C4-2B (cell line): ENCODE measurements around the gene NDC1.
A peak's percentile ranks its signal among the peaks of the same experiment; 100 is the strongest.
"Not testable (repeated sequence)": the region's sequence is repeated elsewhere in the genome, so short reads cannot be mapped to it uniquely, and the experiment has no call there.

Experiments used
- H3K27ac ChIP-seq: fragments of 450-650 bp; 2 replicates; pipeline ENCODE4 v1.5.1; 2017
- ZFX ChIP-seq: fragments of 450-650 bp; IDR thresholded peaks from 2 replicates; pipeline ENCODE4 v1.6.1; 2017
- TF ChIP-seq, protein P1 (sequence below): fragments of 450-650 bp; conservative IDR thresholded peaks from 2 replicates; pipeline ENCODE4 v1.5.1; 2017; ENCODE audit warnings: mild to moderate bottlenecking

The NDC1 gene

DNA sequence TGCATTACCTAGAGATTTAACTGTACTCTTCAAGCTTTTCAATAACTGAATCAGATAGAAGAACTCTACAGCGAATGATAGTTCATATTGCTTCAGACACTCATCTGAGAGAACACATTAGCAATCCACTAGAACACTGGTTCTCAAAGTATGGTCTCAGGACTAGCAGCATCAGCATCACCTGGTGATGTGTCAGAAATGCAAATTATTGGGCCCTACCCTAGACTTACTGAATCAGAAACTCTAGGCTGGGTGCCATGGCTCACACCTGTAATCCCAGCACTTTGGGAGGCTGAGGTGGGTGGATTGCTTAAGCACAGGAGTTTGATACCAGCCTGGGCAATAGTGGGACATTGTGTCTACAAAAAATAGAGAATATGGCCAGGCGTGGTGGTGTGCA is 74.2 kb downstream of the NDC1 start:
- no peak for TF ChIP-seq ZFX
- TF ChIP-seq, protein P1, sequence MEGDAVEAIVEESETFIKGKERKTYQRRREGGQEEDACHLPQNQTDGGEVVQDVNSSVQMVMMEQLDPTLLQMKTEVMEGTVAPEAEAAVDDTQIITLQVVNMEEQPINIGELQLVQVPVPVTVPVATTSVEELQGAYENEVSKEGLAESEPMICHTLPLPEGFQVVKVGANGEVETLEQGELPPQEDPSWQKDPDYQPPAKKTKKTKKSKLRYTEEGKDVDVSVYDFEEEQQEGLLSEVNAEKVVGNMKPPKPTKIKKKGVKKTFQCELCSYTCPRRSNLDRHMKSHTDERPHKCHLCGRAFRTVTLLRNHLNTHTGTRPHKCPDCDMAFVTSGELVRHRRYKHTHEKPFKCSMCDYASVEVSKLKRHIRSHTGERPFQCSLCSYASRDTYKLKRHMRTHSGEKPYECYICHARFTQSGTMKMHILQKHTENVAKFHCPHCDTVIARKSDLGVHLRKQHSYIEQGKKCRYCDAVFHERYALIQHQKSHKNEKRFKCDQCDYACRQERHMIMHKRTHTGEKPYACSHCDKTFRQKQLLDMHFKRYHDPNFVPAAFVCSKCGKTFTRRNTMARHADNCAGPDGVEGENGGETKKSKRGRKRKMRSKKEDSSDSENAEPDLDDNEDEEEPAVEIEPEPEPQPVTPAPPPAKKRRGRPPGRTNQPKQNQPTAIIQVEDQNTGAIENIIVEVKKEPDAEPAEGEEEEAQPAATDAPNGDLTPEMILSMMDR = no peak

DNA sequence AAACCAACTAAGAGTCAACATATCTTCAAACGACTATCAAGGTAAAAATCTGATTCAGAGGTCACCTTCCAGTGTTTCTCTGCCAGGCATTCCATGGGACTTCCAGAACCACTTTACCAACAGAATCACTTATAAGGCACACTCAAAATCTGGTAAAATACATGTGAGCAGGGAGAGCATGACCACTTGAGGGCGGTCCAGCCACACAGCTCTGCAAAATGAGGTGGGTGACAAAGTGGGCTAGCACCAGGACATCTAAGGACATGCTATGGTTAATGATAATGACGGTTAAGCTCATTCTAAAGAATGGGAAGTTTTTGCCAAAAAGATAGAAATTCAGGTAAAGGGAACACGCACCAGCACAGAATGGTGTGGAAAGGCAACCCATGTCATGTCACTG is 74.6 kb downstream of the NDC1 start:
- H3K27ac ChIP-seq = no peak overlapping the region
- TF ChIP-seq, protein P1 = no peak
- no peak for TF ChIP-seq ZFX

More for the DNA sequence above, 74.2 kb downstream of the NDC1 start:
- no peak overlapping the region for H3K27ac ChIP-seq

DNA sequence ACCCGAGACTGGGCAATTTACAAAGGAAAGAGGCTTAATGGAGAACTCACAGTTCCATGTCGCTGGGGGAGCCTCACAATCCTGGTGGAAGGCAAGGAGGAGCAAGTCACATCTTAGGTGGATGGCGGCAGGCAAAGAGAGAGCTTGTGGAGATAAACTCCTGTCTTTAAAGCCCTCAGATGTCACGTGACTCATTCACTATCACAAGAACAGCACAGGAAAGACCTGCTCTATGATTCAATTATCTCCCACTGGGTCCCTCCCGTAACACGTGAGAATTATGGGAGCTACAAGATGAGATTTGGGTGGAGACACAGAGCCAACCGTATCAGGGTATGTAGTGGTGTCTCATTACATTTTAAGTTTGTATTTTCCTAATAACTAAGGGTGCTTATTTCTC is 77.6 kb downstream of the NDC1 start:
- not testable (repeated sequence) for H3K27ac ChIP-seq

DNA sequence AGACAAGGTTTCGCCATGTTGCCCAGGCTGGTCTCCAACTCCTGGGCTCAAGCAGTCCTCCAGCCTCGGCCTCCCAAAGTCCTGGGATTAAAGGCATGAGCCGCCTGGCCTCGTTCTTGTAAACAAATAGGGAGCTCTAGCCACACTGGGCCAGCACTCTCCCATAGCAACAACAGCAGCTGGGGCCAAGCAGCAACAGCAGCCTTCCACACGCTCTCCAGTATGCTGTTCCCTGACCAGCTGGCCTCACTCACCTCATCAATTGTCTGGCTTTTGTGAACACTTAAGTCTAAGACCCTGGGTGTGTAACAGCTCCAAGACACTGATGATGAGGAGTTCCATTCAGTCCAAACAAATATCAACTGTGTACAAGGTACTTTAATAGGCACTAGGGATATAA is 82.2 kb downstream of the NDC1 start:
- TF ChIP-seq, protein P1 = no peak
- no peak for TF ChIP-seq ZFX
- no peak overlapping the region for H3K27ac ChIP-seq

DNA sequence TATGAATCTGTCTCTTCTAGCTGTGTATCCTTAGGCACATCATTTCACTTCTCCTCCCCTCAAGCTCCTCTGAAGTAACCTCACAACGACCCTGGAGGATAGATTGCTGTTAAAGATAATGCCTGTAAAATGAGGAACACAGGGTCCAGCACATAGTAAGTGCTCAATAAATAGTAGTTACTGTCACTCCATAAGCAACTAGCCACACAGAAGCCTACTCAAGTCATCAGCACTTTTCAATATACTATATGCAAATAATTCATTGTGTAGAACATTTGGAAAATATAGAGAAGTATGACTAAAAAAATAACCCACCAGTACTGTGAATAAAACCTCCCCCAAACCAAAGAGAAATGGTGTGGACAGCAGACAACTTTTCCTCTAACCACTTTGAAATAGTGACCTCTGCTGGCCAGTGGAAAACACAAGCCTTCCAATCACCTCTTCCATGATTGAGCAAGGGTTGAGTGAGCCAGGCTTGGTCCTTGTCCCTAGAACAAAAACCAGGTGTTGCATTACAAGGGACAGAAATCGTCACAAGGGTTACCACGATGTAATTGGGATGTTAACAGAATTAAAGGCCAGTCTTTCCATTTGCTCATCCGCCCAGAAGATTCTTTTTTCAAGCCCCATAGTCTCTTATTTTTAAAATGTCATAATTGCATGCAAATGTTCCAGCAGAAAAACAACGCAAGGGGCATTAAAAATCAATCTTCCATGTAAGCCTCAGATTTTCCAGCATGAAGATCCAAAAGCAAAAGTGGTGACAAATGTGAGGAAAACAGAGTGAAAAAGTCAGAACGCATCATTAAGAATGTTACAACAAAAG is 83.4 kb downstream of the NDC1 start:
- TF ChIP-seq, protein P1 = peak; percentile 90
- no peak for TF ChIP-seq ZFX
- no peak overlapping the region for H3K27ac ChIP-seq

DNA sequence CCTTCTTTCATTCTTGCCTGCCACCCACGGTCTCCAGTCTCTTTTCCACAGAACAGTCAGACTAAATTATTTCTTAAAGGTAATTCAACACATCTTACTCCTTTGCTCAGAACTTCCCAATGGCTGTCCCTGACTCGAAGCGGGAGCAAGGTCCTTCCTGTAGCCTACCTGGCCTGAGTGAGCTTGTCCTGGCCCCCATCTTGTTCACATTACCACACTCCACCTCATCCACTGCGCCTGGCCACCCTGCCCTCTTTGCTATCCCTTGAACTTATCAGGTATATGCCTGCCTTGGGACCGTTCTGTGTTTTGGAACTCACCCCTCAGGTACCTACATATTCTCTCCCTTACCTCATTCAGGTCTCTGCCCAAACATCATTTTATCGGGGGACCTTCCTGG is 85.8 kb downstream of the NDC1 start:
- no peak overlapping the region for H3K27ac ChIP-seq
- TF ChIP-seq, protein P1 = no peak
- TF ChIP-seq ZFX = no peak

DNA sequence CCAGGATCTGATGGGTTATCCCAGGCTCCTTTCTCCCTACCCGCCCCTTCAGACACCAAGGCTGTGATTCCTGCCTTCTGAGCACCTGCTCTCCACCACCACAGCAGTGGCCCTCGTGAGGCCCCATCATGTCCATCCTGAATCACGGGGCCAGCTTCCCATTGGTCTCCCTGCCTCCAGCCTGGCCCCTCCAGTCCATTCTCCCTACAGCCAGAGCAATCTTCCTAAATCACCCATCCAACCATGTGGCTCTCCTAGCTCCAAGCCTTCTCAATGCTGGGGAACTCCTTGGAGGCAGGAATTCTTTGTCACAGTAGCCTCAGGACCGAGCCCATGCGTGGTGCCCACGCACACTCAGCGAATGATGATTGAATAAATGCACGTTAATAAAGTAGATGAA is 90.3 kb downstream of the NDC1 start:
- no peak overlapping the region for H3K27ac ChIP-seq
- TF ChIP-seq, protein P1 = no peak
- TF ChIP-seq ZFX = no peak

DNA sequence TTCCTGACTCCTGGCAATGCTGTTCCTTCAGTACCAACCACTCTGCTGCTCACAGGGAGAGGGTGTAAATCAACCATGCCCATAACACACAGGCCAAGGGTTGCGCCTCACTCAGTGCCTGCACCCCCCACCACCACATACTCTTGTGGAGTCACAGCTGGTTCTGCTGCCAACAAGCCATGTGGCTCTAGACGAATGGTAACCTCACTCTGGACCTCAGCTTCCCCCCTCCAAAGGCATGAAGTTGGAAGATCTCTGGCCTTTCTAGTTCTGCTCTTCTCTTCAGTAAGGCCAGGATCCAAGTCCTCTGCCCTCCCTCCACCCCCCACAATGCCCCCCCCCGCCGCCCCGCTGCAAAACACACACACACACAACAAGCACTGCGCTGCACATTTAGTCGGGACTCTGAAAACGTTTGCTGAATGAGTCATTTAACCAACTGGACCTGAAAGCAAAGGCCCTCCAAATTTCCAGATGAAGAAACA is 97.4 kb downstream of the NDC1 start:
- H3K27ac ChIP-seq = no peak overlapping the region
- TF ChIP-seq, protein P1 = no peak
- no peak for TF ChIP-seq ZFX
